GM19463 (cell line): ENCODE results near the gene HRH1.
A peak's percentile ranks its signal among the peaks of the same experiment; 100 is the strongest.
"Not testable (repeated sequence)": the region's sequence is repeated elsewhere in the genome, so short reads cannot be mapped to it uniquely, and the experiment has no call there.

Experiments
- ATAC-seq: cut with Tn5 transposase; IDR thresholded peaks from one replicate; pipeline ENCODE4 v1.9.1; 2021; ENCODE audit warnings: mild to moderate bottlenecking, moderate library complexity; ENCODE audit not compliant: unreplicated experiment

The HRH1 gene

GRCh38 chr3:11236588-11237461 lies 82.5 kb downstream of the HRH1 start:
- ATAC-seq, result peak; percentile 58

GRCh38 chr3:11238060-11238459 lies 83.8 kb downstream of the HRH1 start:
- ATAC-seq, result no peak

GRCh38 chr3:11238880-11239279 lies 84.6 kb downstream of the HRH1 start:
- ATAC-seq, result no peak

- ATAC-seq, result no peak
Measured at GRCh38 chr3:11239796-11240195, 85.5 kb downstream of the HRH1 start.

GRCh38 chr3:11240496-11240895 lies 86.2 kb downstream of the HRH1 start:
- ATAC-seq, result no peak

- no peak for ATAC-seq
Measured at GRCh38 chr3:11244121-11244677, 89.9 kb downstream of the HRH1 start.

GRCh38 chr3:11245276-11245675 lies 91.0 kb downstream of the HRH1 start:
- ATAC-seq, result no peak

GRCh38 chr3:11245827-11246662 lies 91.8 kb downstream of the HRH1 start:
- no peak for ATAC-seq

- no peak for ATAC-seq
Measured at GRCh38 chr3:11246663-11246970, 92.3 kb downstream of the HRH1 start.

- ATAC-seq, result no peak
Measured at GRCh38 chr3:11247362-11247761, 93.1 kb downstream of the HRH1 start.

- ATAC-seq, result no peak
Measured at GRCh38 chr3:11248596-11248995, 94.3 kb downstream of the HRH1 start.

- ATAC-seq, result no peak
Measured at GRCh38 chr3:11250902-11251806, 96.9 kb downstream of the HRH1 start.

- no peak for ATAC-seq
Measured at GRCh38 chr3:11251807-11252176, 97.5 kb downstream of the HRH1 start.

- no peak for ATAC-seq
Measured at GRCh38 chr3:11254876-11255275, 100.6 kb downstream of the HRH1 start.

- not testable (repeated sequence) for ATAC-seq
Measured at GRCh38 chr3:11255537-11255936, 101.2 kb downstream of the HRH1 start.

- no peak for ATAC-seq
Measured at GRCh38 chr3:11258958-11259357, 104.7 kb downstream of the HRH1 start.

GRCh38 chr3:11260460-11260859 lies 106.2 kb downstream of the HRH1 start:
- no peak for ATAC-seq

GRCh38 chr3:11269007-11269406 lies 114.7 kb downstream of the HRH1 start:
- no peak for ATAC-seq

- ATAC-seq, result peak; percentile 98
Measured at GRCh38 chr3:11271986-11272904, 118.0 kb downstream of the HRH1 start, which contains the start of gene ATG7. TSS of gene ATG7 (plus strand) at chr3:11272397. CDS start at chr3:11298696, 26,299 bp downstream.
